Gastroesophageal sphincter (tissue), 3 donors: Measurements from ENCODE around the gene PRKCSH.

ENCODE experiments used
- CTCF ChIP-seq, 4 experiments: fragments of 200-600 bp in 2 of 4; fragments of 450-650 bp in 2 of 4; sonication (generic) in 1 of 4; IDR thresholded peaks; one replicate each; pipeline ENCODE4 v1.5.1; 2017 to 2019; ENCODE audit warnings: antibody characterized with exemption in 4 of 4, mild to moderate bottlenecking in 2 of 4, moderate library complexity in 2 of 4
- EP300 ChIP-seq: sonication (generic); formaldehyde crosslinking; IDR thresholded peaks from one replicate; pipeline ENCODE4 v1.6.1; 2017; ENCODE audit warnings: antibody characterized with exemption, mild to moderate bottlenecking
- POLR2A ChIP-seq, 2 donors: fragments of 450-650 bp; IDR thresholded peaks; one replicate each; pipeline ENCODE4 v1.6.1; 2017; ENCODE audit warnings: antibody characterized with exemption in 2 of 2, mild to moderate bottlenecking in 2 of 2, moderate library complexity in 1 of 2
- POLR2AphosphoS5 ChIP-seq: sonication (generic); formaldehyde crosslinking; IDR thresholded peaks from one replicate; pipeline ENCODE4 v1.6.1; 2017; ENCODE audit warnings: antibody characterized with exemption

GRCh38 chr19:11482384-11483050 lies 47.1 kb downstream of the PRKCSH start:
- TF ChIP-seq POLR2A (IDR thresholded peaks at IDR 0.05) = no peak
- no peak for TF ChIP-seq EP300
- TF ChIP-seq POLR2AphosphoS5 = peak; percentile 11
- peak in 3 of 4 experiments; percentile 96 to 97 (median 96) for TF ChIP-seq CTCF (IDR thresholded peaks at IDR 0.05)
